Body of pancreas (tissue), 4 donors: Measurements from ENCODE around the gene ANP32D. TPM values are rescaled to one million over a fixed set of nuclear protein-coding genes. Genes with fewer than 3 reads are reported as not detected.
"Not testable (repeated sequence)": the region's sequence is repeated elsewhere in the genome, so short reads cannot be mapped to it uniquely, and the experiment has no call there.

ENCODE experiments used
- ATAC-seq: fragments of 150-250 bp; one replicate; pipeline ENCODE4 v1.9.1; 2016
- DNase-seq, 4 donors: peaks; one replicate each; pipeline ENCODE4 v3.0.0-alpha.2; 2019
- H3K27ac ChIP-seq, 4 donors: fragments of 200-600 bp; sonication (generic); 1 replicate in 3 of 4; 2 replicates in 1 of 4; pipeline versions ENCODE4 v1.5.1 to v1.6.1; 2016 to 2019; ENCODE audit warnings: mild to moderate bottlenecking in 1 of 4, mixed read lengths in 1 of 4, moderate library complexity in 1 of 4
- H3K27me3 ChIP-seq, 2 donors: fragments of 200-600 bp; sonication (generic); one replicate each; pipeline ENCODE4 v1.6.0; 2016; ENCODE audit warnings: mild to moderate bottlenecking in 1 of 2
- H3K36me3 ChIP-seq, 2 donors: fragments of 200-600 bp; sonication (generic); replicated peaks in 1 of 2; 2 replicates each; pipeline ENCODE4 v1.5.1; 2016; ENCODE audit warnings: low read depth in 2 of 2; ENCODE audit not compliant: insufficient read depth in 1 of 2
- H3K4me1 ChIP-seq: fragments of 200-600 bp; sonication (generic); one replicate; pipeline ENCODE4 v1.6.0; 2016
- H3K4me3 ChIP-seq, 2 donors: fragments of 200-600 bp; sonication (generic); 1 replicate in 1 of 2; 2 replicates in 1 of 2; pipeline ENCODE4 v1.5.1; 2016 to 2019
- H3K9me3 ChIP-seq, 3 donors: fragments of 200-600 bp; sonication (generic); 1 replicate in 2 of 3; 2 replicates in 1 of 3; pipeline ENCODE4 v1.5.1; 2016
- POLR2A ChIP-seq, 3 donors: fragments of 450-650 bp; IDR thresholded peaks; one replicate each; pipeline ENCODE4 v1.6.1; 2016; ENCODE audit warnings: antibody characterized with exemption in 3 of 3, mild to moderate bottlenecking in 2 of 3
- WGBS, 2 donors: methylation state at CpG; one replicate each; pipeline ENCODE4 v1.1.5; 2017; 5-methylcytosine and 5-hydroxymethylcytosine counted together
- intact Hi-C: fragments of 100-400 bp; cut with DNase I; formaldehyde crosslinking; loops from one replicate; pipeline ENCODE4 v1.15.1; 2023
- total RNA-seq, 2 donors: library from RNA; depleted of rRNA; stranded (reverse); fragments of >200 nt; gene quantifications; one replicate each; pipeline ENCODE4 v1.1.0, GENCODE V29; 2016
- TF ChIP-seq, protein P1 (sequence below), 7 experiments: fragments of 450-650 bp in 4 of 7; fragments of 200-600 bp in 3 of 7; sonication (generic) in 3 of 7; IDR thresholded peaks; one replicate each; pipeline ENCODE4 v1.5.1; 2016 to 2019; ENCODE audit warnings: antibody characterized with exemption in 7 of 7

Gene ANP32D
- total RNA-seq, 2 donors from 2014 or later, result not detected

DNA sequence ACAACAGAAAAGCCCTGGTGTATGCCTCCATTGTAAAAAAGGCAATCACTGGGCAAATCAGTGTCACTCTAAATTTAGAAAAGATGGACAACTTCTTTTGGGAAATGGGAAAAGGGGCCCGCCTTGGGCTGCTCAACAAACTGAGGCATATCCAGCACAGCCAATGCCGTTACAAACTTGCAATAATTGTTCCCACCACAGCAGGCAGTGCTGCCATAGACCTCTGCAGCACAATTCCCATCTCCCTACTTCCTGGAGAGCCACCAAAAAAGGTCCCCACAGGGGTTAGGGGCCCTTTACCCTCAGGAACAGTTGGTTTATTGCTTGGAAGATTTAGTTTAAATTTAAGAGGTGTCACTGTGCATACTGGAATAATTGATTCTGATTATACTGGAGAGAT lies 36.6 kb downstream of the ANP32D start:
- TF ChIP-seq, protein P1, sequence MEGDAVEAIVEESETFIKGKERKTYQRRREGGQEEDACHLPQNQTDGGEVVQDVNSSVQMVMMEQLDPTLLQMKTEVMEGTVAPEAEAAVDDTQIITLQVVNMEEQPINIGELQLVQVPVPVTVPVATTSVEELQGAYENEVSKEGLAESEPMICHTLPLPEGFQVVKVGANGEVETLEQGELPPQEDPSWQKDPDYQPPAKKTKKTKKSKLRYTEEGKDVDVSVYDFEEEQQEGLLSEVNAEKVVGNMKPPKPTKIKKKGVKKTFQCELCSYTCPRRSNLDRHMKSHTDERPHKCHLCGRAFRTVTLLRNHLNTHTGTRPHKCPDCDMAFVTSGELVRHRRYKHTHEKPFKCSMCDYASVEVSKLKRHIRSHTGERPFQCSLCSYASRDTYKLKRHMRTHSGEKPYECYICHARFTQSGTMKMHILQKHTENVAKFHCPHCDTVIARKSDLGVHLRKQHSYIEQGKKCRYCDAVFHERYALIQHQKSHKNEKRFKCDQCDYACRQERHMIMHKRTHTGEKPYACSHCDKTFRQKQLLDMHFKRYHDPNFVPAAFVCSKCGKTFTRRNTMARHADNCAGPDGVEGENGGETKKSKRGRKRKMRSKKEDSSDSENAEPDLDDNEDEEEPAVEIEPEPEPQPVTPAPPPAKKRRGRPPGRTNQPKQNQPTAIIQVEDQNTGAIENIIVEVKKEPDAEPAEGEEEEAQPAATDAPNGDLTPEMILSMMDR (IDR thresholded peaks at IDR 0.05), result no peak
- TF ChIP-seq POLR2A (IDR thresholded peaks at IDR 0.05), result no peak
- no peak overlapping the region for H3K27ac ChIP-seq
- DNase-seq (no peak), ATAC-seq (no peak)
- H3K36me3 ChIP-seq, result no peaks in the 10 kb centered on the region
- 55% methylated on average over 2 of the region's 2 CpGs for WGBS, 2 donors
- intact Hi-C loops, result no loop called here
- peaks cover 0 to 4% (median 0%) of the 10 kb centered on the region in 3 donors for H3K9me3 ChIP-seq
- no peaks in the 10 kb centered on the region for H3K4me1 ChIP-seq
- H3K27me3 ChIP-seq, result no peaks in the 10 kb centered on the region
- H3K4me3 ChIP-seq, result no peak overlapping the region

- Histone ChIP-seq H3K4me3 (no peak overlapping the region), H3K9me3 (peaks cover 0 to 4% (median 0%) of the 10 kb centered on the region in 3 donors), H3K27me3 (no peaks in the 10 kb centered on the region), H3K27ac (no peak overlapping the region), H3K36me3 (no peaks in the 10 kb centered on the region), H3K4me1 (no peaks in the 10 kb centered on the region)
- no peak for TF ChIP-seq POLR2A (IDR thresholded peaks at IDR 0.05)
- TF ChIP-seq, protein P1 (IDR thresholded peaks at IDR 0.05), result no peak
- intact Hi-C loops, result no loop called here
- 29 to 37% methylated on average over 1 of the region's 1 CpG for WGBS, 2 donors
- no peak for ATAC-seq
- no peak for DNase-seq
Measured at GRCh38 chr12:48510111-48510510, 37.8 kb downstream of the ANP32D start.

- no peak for ATAC-seq
- Histone ChIP-seq H3K4me1 (no peaks in the 10 kb centered on the region), H3K27me3 (no peaks in the 10 kb centered on the region), H3K4me3 (no peak overlapping the region), H3K9me3 (peaks cover 0 to 4% (median 0%) of the 10 kb centered on the region in 3 donors), H3K27ac (no peak overlapping the region), H3K36me3 (no peaks in the 10 kb centered on the region)
- DNase-seq, result no peak
- WGBS, 2 donors, result 35 to 71% methylated on average over 2 of the region's 2 CpGs
- intact Hi-C loops, result no loop called here
- TF ChIP-seq, protein P1 (IDR thresholded peaks at IDR 0.05), result no peak
- TF ChIP-seq POLR2A (IDR thresholded peaks at IDR 0.05), result no peak
Measured at GRCh38 chr12:48512855-48513254, 40.5 kb downstream of the ANP32D start.

- H3K4me3 ChIP-seq, result no peak overlapping the region
- intact Hi-C loops, result no loop called here
- DNase-seq, result no peak
- no peaks in the 10 kb centered on the region for H3K36me3 ChIP-seq
- H3K4me1 ChIP-seq, result no peaks in the 10 kb centered on the region
- 64 to 81% methylated on average over 1 of the region's 1 CpG for WGBS, 2 donors
- no peaks in the 10 kb centered on the region for H3K27me3 ChIP-seq
- no peak overlapping the region for H3K27ac ChIP-seq
- ATAC-seq, result no peak
- peaks cover 0 to 4% (median 0%) of the 10 kb centered on the region in 3 donors for H3K9me3 ChIP-seq
- TF ChIP-seq, protein P1 (IDR thresholded peaks at IDR 0.05), result no peak
Measured at GRCh38 chr12:48514728-48515127, 42.4 kb downstream of the ANP32D start.

DNA sequence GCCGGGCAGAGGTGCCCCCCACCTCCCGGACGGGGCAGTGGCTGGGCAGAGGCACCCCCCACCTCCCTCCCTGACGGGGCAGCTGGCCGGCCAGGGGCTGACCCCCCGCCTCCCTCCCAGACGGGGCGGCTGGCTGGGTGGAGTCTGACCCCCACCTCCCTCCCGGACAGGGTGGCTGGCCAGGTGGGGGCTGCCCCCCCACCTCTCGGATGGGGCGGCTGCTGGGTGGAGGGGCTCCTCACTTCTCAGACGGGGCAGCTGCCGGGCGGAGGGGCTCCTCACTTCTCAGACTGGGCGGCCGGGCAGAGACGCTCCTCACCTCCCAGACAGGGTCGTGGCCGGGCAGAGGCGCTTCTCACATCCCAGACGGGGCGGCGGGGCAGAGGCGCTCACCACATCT lies 48.0 kb downstream of the ANP32D start:
- H3K9me3 ChIP-seq, H3K4me3 ChIP-seq, H3K36me3 ChIP-seq, H3K4me1 ChIP-seq, H3K27me3 ChIP-seq, intact Hi-C loops, DNase-seq, H3K27ac ChIP-seq, ATAC-seq: not testable (repeated sequence)
- WGBS, 2 donors, result 87 to 100% methylated on average over 2 to 20 of the region's 24 CpGs

Other genes starting within 250 kb of the ANP32D start
- gene ZNF641, start 121.6 kb upstream of the ANP32D start, total RNA-seq, result 10 to 100 TPM in 1 of 2 donors, 1 to 10 TPM in 1; 9.2 to 17.1 TPM
- not detected for gene C12orf54, start 9.9 kb downstream of the ANP32D start, total RNA-seq
- gene OR8S1, start 53.1 kb downstream of the ANP32D start, total RNA-seq, result not detected
- gene LALBA, start 97.5 kb downstream of the ANP32D start, total RNA-seq, result not detected
- 10 to 100 TPM; 19.1 to 20.0 TPM for gene KANSL2, start 209.7 kb downstream of the ANP32D start, total RNA-seq
- 10 to 100 TPM; 12.5 to 31.6 TPM for gene CCNT1, start 244.1 kb downstream of the ANP32D start, total RNA-seq